Activated CD8-positive, alpha-beta T cell treated with anti-CD3 and anti-CD28 coated beads for 36 hours (primary cell): ENCODE results near the gene SUSD4. TPM values are rescaled to one million over a fixed set of nuclear protein-coding genes. Genes with fewer than 3 reads are reported as not detected.

Experiments
- ATAC-seq: fragments of 200-7000 bp; cut with Tn5 transposase; one replicate; pipeline ENCODE4 v1.10.0; 2021; ENCODE audit warnings: mild to moderate bottlenecking, moderate library complexity
- CTCF ChIA-PET: fragments of 350-600 bp; sonication (Branson Sonifier 250); formaldehyde crosslinking; loops from one replicate; lab custom pipeline; 2021; ENCODE audit warnings: antibody characterized with exemption; lab: Charles Lee
- POLR2A ChIA-PET: fragments of 350-600 bp; sonication (Branson Sonifier 250); formaldehyde crosslinking; loops from one replicate; lab custom pipeline; 2021; ENCODE audit warnings: antibody characterized with exemption; lab: Charles Lee
- DNase-seq: peaks from one replicate; pipeline ENCODE4 v3.0.0-alpha.2; 2020
- H3K27ac Mint-ChIP-seq: one replicate; pipeline ENCODE4 v1.8.0; 2021; ENCODE audit warnings: mild to moderate bottlenecking, mixed read lengths
- H3K27me3 Mint-ChIP-seq: one replicate; pipeline ENCODE4 v1.8.0; 2021; ENCODE audit warnings: mixed read lengths
- H3K36me3 Mint-ChIP-seq: one replicate; pipeline ENCODE4 v1.8.0; 2021; ENCODE audit warnings: low read depth, mixed read lengths
- H3K4me1 Mint-ChIP-seq: one replicate; pipeline ENCODE4 v1.8.0; 2021; ENCODE audit warnings: low read depth, mixed read lengths
- H3K4me3 Mint-ChIP-seq: one replicate; pipeline ENCODE4 v1.8.0; 2021; ENCODE audit warnings: mild to moderate bottlenecking, moderate library complexity, mixed read lengths
- H3K9me3 Mint-ChIP-seq: one replicate; pipeline ENCODE4 v1.8.0; 2021; ENCODE audit warnings: mixed read lengths
- intact Hi-C: fragments of 100-400 bp; cut with micrococcal nuclease; formaldehyde crosslinking; loops from one replicate; pipeline ENCODE4 v1.10.0; 2022
- total RNA-seq, 2 experiments: library from RNA; stranded (reverse); gene quantifications; one replicate each; pipeline ENCODE4 v1.2.3, GENCODE V29; 2021
- TF ChIP-seq, protein P1 (sequence below): fragments of 200-600 bp; IDR thresholded peaks from one replicate; pipeline ENCODE4 v1.8.0; 2022; ENCODE audit warnings: antibody characterized with exemption, mild to moderate bottlenecking

SUSD4 gene
- total RNA-seq, 2 experiments from 2014 or later: 0.29 to 0.43 TPM

DNA sequence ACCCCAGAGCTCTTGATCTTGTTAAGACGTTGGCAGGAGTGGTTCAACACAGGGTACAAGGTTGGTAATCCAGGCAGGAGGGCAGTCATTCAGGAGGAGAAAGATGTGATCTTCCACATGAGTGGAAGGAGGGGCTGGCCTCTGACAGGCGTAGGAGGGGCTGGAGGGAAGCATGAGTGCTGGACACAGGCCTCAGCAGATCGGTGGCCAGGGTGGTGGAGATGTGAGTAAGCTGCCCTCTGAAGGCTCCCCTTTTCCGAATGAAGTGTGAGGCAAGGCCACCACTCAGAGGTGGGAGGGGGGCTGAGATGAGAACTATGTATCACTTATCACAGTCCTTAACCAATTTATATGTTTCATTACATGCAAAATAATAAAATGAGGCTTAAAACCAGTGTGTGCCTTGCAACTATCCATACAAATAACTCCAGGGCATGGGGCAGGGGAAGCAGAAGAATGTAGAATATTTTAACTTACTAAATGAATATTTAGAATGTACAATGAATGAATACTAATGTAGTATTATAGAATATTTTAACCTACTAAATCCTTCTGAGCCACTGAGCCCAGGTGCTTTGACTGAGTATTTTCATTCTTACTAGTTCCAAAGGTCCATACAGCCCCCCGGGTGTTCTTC lies 117.4 kb downstream of the SUSD4 start:
- ChIA-PET CTCF (interaction anchor here (1.0 to 8.0 kb wide), 2 partner anchors 111 to 437 kb away, joined by 3 to 110 read pairs; no protein-coding TSS in a partner anchor), POLR2A (no interaction called here)
- ATAC-seq (no peak), DNase-seq (no peak)
- intact Hi-C loops: no loop called here
- Mint-ChIP-seq H3K9me3 (no peaks in the 10 kb centered on the region), H3K27ac (no peak overlapping the region), H3K4me1 (peaks cover 38% of the 10 kb centered on the region), H3K27me3 (no peaks in the 10 kb centered on the region), H3K4me3 (no peak overlapping the region), H3K36me3 (no peaks in the 10 kb centered on the region)
- TF ChIP-seq, protein P1, sequence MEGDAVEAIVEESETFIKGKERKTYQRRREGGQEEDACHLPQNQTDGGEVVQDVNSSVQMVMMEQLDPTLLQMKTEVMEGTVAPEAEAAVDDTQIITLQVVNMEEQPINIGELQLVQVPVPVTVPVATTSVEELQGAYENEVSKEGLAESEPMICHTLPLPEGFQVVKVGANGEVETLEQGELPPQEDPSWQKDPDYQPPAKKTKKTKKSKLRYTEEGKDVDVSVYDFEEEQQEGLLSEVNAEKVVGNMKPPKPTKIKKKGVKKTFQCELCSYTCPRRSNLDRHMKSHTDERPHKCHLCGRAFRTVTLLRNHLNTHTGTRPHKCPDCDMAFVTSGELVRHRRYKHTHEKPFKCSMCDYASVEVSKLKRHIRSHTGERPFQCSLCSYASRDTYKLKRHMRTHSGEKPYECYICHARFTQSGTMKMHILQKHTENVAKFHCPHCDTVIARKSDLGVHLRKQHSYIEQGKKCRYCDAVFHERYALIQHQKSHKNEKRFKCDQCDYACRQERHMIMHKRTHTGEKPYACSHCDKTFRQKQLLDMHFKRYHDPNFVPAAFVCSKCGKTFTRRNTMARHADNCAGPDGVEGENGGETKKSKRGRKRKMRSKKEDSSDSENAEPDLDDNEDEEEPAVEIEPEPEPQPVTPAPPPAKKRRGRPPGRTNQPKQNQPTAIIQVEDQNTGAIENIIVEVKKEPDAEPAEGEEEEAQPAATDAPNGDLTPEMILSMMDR: no peak

GRCh38 chr1:223245983-223246382 lies 118.0 kb downstream of the SUSD4 start:
- POLR2A ChIA-PET: no interaction called here
- H3K4me3 Mint-ChIP-seq: no peak overlapping the region
- no peaks in the 10 kb centered on the region for H3K36me3 Mint-ChIP-seq
- H3K4me1 Mint-ChIP-seq: peaks cover 43% of the 10 kb centered on the region
- H3K9me3 Mint-ChIP-seq: no peaks in the 10 kb centered on the region
- no peak overlapping the region for H3K27ac Mint-ChIP-seq
- ATAC-seq (no peak), DNase-seq (no peak)
- intact Hi-C loops: loop anchor here (2.0 kb wide), 1 partner anchor 113 kb away; no protein-coding TSS in a partner anchor
- TF ChIP-seq, protein P1: no peak
- CTCF ChIA-PET: interaction anchor here (1.0 to 8.0 kb wide), 4 partner anchors 111 to 438 kb away, joined by 3 to 110 read pairs (median 18); no protein-coding TSS in a partner anchor
- no peaks in the 10 kb centered on the region for H3K27me3 Mint-ChIP-seq

DNA sequence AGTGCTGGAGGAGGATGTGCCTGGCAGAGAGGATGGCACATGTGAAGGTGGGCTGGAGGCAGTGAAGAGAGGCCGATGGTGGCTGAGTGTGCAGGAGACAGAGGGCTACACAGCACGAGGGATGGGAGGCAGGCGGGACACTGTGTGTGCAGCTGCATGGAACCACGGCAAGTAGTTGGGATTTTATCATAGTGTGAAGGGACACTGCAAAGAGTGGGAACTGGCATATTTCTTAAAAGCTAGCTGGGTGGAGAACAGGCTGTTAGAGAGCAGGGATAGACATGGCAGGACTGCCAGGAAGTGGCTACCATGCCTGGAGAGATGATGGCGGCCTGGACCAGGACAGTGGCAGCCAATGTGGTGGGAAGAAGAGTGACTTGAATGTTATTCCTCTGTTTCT lies 118.6 kb downstream of the SUSD4 start:
- peaks cover 49% of the 10 kb centered on the region for H3K4me1 Mint-ChIP-seq
- intact Hi-C loops: loop anchor here (2.0 kb wide), 1 partner anchor 113 kb away; no protein-coding TSS in a partner anchor
- TF ChIP-seq, protein P1: no peak
- CTCF ChIA-PET: interaction anchor here (0.5 to 8.0 kb wide), 8 partner anchors 94 to 438 kb away, joined by 3 to 110 read pairs (median 5); no protein-coding TSS in a partner anchor
- no peaks in the 10 kb centered on the region for H3K9me3 Mint-ChIP-seq
- no peak overlapping the region for H3K27ac Mint-ChIP-seq
- POLR2A ChIA-PET: no interaction called here
- ATAC-seq: no peak
- H3K4me3 Mint-ChIP-seq: no peak overlapping the region
- DNase-seq: no peak
- H3K27me3 Mint-ChIP-seq: no peaks in the 10 kb centered on the region
- H3K36me3 Mint-ChIP-seq: no peaks in the 10 kb centered on the region

GRCh38 chr1:223244366-223245103 lies 119.4 kb downstream of the SUSD4 start:
- H3K36me3 Mint-ChIP-seq: no peaks in the 10 kb centered on the region
- ChIA-PET CTCF (interaction anchor here (0.5 to 8.0 kb wide), 13 partner anchors 18 to 313 kb away, joined by 3 to 110 read pairs (median 3); no protein-coding TSS in a partner anchor), POLR2A (interaction anchor here (0.6 kb wide), 1 partner anchor 13 kb away, joined by 3 read pairs; no protein-coding TSS in a partner anchor)
- TF ChIP-seq, protein P1: peak; percentile 61
- peak; percentile 69 for DNase-seq
- H3K9me3 Mint-ChIP-seq: no peaks in the 10 kb centered on the region
- H3K27ac Mint-ChIP-seq: peak overlapping the region; percentile 33
- H3K4me1 Mint-ChIP-seq: peaks cover 48% of the 10 kb centered on the region
- intact Hi-C loops: loop anchor here (2.0 kb wide), 1 partner anchor 112 kb away; no protein-coding TSS in a partner anchor
- peak; percentile 95 for ATAC-seq
- no peaks in the 10 kb centered on the region for H3K27me3 Mint-ChIP-seq
- H3K4me3 Mint-ChIP-seq: no peak overlapping the region
